Measurements from ENCODE around the gene R3HCC1L.

R3HCC1L gene

GRCh38 chr10:98249134-98249533, 114.7 kb downstream of the R3HCC1L start:
- H3K4me2 ChIP-seq (ENCODE audit: low read depth, low read length): no peak overlapping the region
- TF ChIP-seq CTCF (IDR thresholded peaks at IDR 0.05; ENCODE audit: low read length) (no peak), EZH2phosphoT487 (IDR thresholded peaks at IDR 0.05; ENCODE audit: low read length) (no peak)
- H3F3A ChIP-seq (ENCODE audit: insufficient read depth, low read length): peaks cover 9% of the 10 kb centered on the region; the same call in 1 of the 2 replicates

GRCh38 chr10:98251399-98251798, 116.9 kb downstream of the R3HCC1L start:
- Histone ChIP-seq H3K36me3 (replicated peaks; ENCODE audit: insufficient read depth, low read length) (no peaks in the 10 kb centered on the region), H3K9me2 (replicated peaks; ENCODE audit: insufficient read depth, low read length) (no peaks in the 10 kb centered on the region), H3K27ac (ENCODE audit: low read length) (no peak overlapping the region), H3K27me3 (replicated peaks; ENCODE audit: insufficient read depth, low read length) (no peaks in the 10 kb centered on the region), H3K9me3 (replicated peaks; ENCODE audit: insufficient read depth, low read length) (no peaks in the 10 kb centered on the region), H3K79me2 (ENCODE audit: low read length) (no peaks in the 10 kb centered on the region), H4K20me1 (ENCODE audit: insufficient read depth, low read length) (no peaks in the 10 kb centered on the region), H3K4me2 (ENCODE audit: low read depth, low read length) (no peak overlapping the region), H3K4me1 (ENCODE audit: low read length) (peaks cover 41% of the 10 kb centered on the region), H2AFZ (ENCODE audit: low read length) (no peak overlapping the region), H3K9ac (ENCODE audit: low read length) (no peak overlapping the region), H3K4me3 (ENCODE audit: low read length) (no peak overlapping the region), H3F3A (ENCODE audit: insufficient read depth, low read length) (peaks cover 21% of the 10 kb centered on the region)
- no peak for TF ChIP-seq EZH2 (optimal IDR thresholded peaks at IDR 0.05; ENCODE audit: low read depth, low read length)
- TF ChIP-seq EZH2phosphoT487 (IDR thresholded peaks at IDR 0.05; ENCODE audit: low read length): no peak
- no peak for TF ChIP-seq CTCF (IDR thresholded peaks at IDR 0.05; ENCODE audit: low read length)
- DNase-seq: no peak

More at GRCh38 chr10:98249134-98249533, 114.7 kb downstream of the R3HCC1L start:
- Histone ChIP-seq H3K9ac (ENCODE audit: low read length) (no peak overlapping the region), H2AFZ (ENCODE audit: low read length) (no peak overlapping the region), H3K27ac (ENCODE audit: low read length) (no peak overlapping the region), H3K4me3 (ENCODE audit: low read length) (no peak overlapping the region), H3K9me2 (replicated peaks; ENCODE audit: insufficient read depth, low read length) (no peaks in the 10 kb centered on the region), H3K79me2 (ENCODE audit: low read length) (no peaks in the 10 kb centered on the region), H4K20me1 (ENCODE audit: insufficient read depth, low read length) (no peaks in the 10 kb centered on the region), H3K9me3 (replicated peaks; ENCODE audit: insufficient read depth, low read length) (no peaks in the 10 kb centered on the region), H3K36me3 (replicated peaks; ENCODE audit: insufficient read depth, low read length) (no peaks in the 10 kb centered on the region), H3K4me1 (ENCODE audit: low read length) (peaks cover 20% of the 10 kb centered on the region), H3K27me3 (replicated peaks; ENCODE audit: insufficient read depth, low read length) (no peaks in the 10 kb centered on the region)
- no peak for DNase-seq

GRCh38 chr10:98252464-98252863, 118.0 kb downstream of the R3HCC1L start:
- H3K4me1 ChIP-seq (ENCODE audit: low read length): peaks cover 41% of the 10 kb centered on the region

More at GRCh38 chr10:98252464-98252863, 118.0 kb downstream of the R3HCC1L start:
- TF ChIP-seq CTCF (IDR thresholded peaks at IDR 0.05; ENCODE audit: low read length) (no peak), EZH2phosphoT487 (IDR thresholded peaks at IDR 0.05; ENCODE audit: low read length) (no peak), EZH2 (optimal IDR thresholded peaks at IDR 0.05; ENCODE audit: low read depth, low read length) (no peak)
- Histone ChIP-seq H3K9me2 (replicated peaks; ENCODE audit: insufficient read depth, low read length) (no peaks in the 10 kb centered on the region), H3K4me3 (ENCODE audit: low read length) (no peak overlapping the region), H4K20me1 (ENCODE audit: insufficient read depth, low read length) (no peaks in the 10 kb centered on the region), H3K4me2 (ENCODE audit: low read depth, low read length) (no peak overlapping the region), H3K36me3 (replicated peaks; ENCODE audit: insufficient read depth, low read length) (no peaks in the 10 kb centered on the region), H3K27ac (ENCODE audit: low read length) (no peak overlapping the region), H3K79me2 (ENCODE audit: low read length) (no peaks in the 10 kb centered on the region), H3K27me3 (replicated peaks; ENCODE audit: insufficient read depth, low read length) (no peaks in the 10 kb centered on the region), H3K9me3 (replicated peaks; ENCODE audit: insufficient read depth, low read length) (no peaks in the 10 kb centered on the region), H3K9ac (ENCODE audit: low read length) (no peak overlapping the region), H3F3A (ENCODE audit: insufficient read depth, low read length) (peaks cover 21% of the 10 kb centered on the region), H2AFZ (ENCODE audit: low read length) (no peak overlapping the region)
- DNase-seq: no peak
